DMS 273 (cell line): ENCODE results near the gene ZFAND2A.

Experiments used
- DNase-seq: peaks from one replicate; lab custom pipeline; 2025; ENCODE audit not compliant: unreplicated experiment; lab: John Stamatoyannopoulos, UW

ZFAND2A gene

DNA sequence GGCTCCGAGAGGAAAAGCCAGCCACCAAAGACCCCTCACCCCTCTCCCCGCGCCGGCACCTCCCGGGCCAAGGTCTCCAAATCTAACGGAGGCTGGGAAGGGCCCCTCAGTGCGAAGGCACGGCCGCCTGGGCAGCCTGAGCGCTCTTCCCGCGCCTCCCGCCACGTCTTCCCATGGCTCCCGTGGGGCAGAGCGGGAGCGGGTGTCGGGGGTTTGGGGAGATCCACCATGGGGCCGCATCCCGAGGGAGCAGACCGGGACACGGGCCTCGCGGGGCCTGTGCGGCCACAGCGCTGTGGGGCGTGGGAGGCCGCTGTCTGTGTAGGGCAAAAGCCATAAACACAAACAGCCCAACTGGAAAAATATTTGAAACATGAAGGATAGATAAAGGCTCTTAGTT, 49.6 kb downstream of the ZFAND2A start:
- DNase-seq, result no peak

DNA sequence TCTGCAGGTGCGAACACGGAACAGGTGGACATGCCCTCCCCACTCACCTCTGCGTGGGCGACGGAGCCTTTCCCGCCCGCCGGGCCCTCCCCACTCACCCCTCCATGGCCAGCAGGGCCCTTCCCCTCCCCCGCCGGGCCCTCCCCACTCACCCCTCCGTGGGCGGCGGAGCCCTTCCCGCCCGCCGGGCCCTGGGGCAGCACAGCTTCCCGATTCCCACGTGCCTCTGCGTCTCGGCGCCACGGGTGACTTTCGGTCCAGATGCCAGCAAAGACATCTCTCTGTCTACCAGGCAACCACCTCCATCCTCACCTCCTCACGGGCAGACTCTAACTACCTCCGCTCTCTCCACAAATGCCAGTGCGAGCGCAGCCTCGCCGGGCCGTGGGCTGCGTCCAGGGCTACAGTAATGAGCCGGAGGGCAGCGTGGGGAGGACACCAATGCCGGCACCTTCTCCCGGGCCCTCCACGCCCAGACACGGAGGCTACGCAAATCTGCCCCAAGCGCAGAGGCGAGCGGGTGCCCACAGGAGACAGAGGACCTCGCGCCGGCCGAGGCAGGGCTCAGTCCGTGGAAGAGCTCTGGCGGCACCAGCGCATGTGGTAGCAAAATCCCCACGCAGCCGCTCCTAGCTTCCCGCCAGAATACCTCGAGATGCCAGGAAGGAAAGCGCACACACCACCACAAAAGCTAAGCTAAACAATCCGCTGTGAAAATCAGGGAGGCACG, 50.2 kb downstream of the ZFAND2A start:
- DNase-seq, result no peak

DNA sequence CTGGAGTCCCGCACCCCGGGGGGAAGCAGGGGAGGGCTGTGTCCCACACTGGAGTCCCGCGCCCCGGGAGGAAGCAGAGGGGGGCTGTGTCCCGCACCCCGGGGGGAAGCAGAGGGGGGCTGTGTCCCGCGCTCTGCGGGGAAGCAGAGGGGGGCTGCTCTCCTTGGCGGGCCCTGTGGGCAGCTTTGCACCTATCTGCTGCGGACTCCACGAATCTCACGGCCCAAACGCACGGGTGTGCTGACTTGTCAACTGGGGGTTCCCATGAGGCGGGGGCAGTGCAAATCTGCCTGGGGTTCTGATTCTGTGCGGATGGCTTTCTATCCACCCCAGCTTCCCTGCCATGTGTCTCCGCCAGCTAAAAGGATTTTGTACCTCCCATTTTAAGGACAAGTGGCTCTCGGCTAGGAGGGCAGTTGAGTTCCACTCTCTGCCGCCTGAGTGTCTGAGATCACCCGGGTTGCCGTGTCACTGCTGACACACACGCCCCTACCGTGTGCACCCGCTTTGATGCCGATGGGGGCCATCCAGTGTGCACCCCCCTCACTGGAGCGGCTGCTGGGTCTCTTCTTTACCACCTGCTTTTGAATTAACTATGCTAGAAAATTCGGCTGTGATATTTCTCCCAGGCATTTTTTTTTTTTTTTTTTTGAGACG, 51.6 kb downstream of the ZFAND2A start:
- DNase-seq, result no peak

GRCh38 chr7:1106793-1107421, 53.1 kb downstream of the ZFAND2A start:
- no peak for DNase-seq

DNA sequence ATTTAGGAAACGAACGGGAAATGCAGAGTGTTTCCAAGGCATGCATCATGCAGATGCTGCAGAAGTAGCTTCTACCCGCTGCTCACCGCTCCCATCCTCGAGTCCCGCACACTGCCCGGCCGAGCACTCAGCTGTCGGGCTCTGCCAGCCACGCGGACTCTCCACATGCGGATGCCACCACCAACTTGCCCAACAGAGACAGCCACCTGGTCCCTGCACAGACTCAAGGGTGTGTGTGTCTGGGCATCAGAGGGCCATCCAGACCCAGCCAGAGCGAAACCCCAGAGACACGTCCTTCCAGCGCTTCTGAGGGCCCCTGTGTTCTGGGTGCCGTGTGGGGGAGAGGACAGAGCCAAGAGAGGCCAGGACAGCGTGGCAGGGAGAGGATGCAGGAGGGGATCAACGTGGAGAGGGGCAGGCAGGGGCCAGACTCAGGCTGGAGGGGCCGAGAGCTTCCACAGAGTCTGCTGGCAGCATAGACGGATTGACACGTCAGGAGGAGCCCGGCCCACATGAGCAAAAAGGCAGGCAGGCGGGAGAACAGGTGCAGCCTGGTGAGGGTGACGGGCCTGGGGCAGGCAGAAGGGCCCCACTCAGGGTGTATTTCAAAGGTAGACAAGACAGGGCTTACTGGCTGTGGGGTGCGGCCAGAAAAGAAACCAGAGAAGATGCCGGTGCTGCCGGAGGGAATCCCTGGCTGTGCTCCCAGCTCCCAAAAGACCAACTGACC, 53.8 kb downstream of the ZFAND2A start:
- no peak for DNase-seq

DNA sequence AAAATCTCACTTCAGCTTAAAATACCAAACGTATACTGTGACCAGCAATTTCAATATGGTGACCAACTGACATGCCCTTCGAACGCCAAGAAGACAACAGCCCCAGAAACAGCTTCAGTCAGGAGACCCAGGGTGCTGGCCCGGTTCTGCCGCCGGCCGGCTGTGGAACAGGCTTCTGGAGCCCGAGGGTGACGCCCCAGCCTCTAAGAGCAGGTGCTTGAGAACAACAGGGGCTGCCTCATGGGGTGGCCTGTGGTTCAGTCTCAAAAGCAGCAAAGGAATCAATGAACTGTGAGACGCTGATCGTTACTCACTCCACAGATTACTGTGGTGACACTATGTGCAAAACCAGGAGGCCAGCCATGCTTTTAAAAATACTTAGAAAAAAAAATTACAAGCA, 54.8 kb downstream of the ZFAND2A start:
- no peak for DNase-seq

- DNase-seq, result no peak
Observed at GRCh38 chr7:1104516-1105179, 55.3 kb downstream of the ZFAND2A start.

DNA sequence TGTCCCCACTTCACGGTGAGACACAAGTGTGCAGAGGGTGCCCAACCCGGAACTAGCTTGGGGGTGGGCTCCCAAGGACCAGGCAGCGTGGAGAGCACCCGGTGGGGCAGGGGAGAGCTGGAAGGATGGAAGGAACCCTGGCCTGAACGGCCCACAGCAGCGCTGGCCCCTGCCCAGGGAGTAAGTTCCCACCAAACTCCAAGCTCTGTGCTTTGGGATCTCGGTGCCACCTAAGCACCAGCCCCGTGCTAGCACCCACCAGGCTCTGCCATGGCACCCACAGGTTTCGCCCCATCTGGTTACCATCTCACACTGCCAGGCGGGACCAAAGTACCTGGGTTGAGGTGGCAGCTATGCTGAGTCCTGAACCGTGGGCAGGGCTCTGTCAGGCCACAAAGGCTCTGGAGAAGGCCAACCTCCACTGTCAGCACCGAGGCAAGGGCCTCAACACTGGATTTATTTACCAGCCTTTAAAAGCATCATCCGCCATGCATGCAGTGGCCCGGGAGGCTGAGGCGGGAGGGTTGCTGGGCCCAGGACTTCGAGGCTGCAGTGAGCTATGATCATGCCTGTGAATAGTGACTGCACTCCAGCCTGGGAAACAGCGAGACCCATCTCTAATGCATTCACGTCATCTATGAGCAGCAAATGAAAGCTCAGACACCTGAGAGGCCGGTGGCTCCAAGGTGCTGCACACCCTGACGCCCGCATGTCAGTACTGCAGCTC, 56.0 kb downstream of the ZFAND2A start:
- DNase-seq, result no peak

DNA sequence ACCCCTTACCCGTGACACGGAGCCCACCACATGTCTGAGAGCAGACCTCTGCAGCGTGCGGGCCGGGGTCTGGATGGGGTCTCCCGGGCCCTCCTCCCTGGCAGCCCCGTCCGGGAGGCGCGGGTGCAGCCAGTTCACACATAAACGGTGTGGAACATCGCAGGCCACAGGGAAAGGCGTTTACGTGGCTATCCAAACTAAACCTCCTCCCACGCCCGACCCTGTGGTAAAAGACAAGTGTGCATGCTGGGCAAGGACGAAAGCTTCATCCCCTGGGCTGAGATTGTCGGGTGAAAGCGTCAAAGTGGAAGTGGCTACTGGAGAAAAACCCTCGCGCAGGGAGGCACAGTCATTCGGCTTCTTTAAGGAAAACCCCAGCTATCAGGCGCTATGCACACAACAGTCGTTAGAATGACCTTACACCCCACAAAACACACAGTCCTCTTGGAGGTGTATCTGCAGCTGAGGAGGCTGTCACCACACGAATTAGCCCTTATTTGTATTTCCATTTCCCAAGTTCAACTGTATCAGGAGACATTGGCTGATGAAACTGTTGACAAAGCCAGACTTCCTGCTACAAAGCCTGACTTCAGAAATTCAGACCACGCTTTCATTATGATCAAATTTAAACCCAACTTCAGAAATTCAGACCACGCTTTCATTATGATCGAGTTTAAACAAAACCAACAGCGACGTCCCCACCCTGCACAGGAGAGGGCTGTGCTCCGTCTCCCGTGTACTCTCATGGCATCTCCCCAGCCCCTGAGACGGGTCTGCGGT, 56.8 kb downstream of the ZFAND2A start:
- no peak for DNase-seq
